ENCODE measurements around the gene PCBD1.

DNA sequence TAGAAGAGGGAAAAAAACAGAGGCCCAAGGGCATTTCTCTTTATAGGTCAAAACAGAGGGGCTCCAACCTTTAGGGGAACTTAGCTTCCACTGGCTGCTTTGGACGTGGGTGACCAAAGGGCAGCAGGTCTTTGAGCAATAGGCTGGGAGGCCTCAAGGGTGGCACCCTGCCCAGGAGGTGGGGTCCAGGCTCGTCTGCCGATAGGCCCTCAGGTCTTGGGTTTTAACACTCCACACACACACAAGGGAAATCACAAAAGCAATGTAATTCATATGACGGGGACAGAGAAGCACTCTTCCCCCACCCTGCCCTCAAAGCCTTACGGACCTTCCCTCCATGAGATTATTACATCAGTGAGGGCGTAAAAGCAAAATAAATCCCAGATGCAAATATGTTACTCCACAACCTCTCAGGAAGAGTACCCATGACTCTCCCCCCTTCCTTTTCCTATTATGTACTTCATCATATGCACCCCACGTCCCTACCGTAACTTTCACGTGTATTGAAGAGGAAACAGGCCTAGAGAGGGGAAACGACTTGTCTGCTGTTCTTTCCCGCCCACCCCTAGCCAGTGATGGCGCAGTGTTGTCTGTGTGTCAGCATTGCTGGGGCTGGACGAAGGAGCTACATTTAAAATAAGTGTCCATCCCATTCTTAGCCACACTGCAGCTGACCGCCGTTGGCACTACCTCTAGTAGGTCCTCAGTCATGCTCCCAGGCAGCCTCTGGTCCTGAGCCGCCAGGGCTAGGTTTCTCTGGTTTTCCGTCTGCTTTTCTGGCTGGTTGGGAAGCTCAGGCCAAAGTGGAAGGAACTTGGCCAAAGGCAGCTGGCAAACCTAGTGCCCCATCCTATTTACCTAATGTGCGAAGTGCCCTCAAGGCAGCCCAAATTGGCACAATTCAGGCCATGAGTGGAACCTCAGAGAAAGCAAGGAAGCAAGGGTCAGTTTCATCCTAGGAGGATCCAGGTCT, 2.1 kb downstream of the PCBD1 start:
- TF ChIP-seq, protein P1, sequence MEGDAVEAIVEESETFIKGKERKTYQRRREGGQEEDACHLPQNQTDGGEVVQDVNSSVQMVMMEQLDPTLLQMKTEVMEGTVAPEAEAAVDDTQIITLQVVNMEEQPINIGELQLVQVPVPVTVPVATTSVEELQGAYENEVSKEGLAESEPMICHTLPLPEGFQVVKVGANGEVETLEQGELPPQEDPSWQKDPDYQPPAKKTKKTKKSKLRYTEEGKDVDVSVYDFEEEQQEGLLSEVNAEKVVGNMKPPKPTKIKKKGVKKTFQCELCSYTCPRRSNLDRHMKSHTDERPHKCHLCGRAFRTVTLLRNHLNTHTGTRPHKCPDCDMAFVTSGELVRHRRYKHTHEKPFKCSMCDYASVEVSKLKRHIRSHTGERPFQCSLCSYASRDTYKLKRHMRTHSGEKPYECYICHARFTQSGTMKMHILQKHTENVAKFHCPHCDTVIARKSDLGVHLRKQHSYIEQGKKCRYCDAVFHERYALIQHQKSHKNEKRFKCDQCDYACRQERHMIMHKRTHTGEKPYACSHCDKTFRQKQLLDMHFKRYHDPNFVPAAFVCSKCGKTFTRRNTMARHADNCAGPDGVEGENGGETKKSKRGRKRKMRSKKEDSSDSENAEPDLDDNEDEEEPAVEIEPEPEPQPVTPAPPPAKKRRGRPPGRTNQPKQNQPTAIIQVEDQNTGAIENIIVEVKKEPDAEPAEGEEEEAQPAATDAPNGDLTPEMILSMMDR (IDR thresholded peaks at IDR 0.05), result no peak
- no peak for TF ChIP-seq POLR2A (IDR thresholded peaks at IDR 0.05)

Measured in vagina (tissue), 2 donors.